GM12872 (cell line): Measurements from ENCODE around the gene ZNF519.

ENCODE experiments used
- CTCF ChIP-seq: IDR thresholded peaks from 3 replicates; pipeline ENCODE4 v1.5.1; 2011; ENCODE audit warnings: low read depth, mild to moderate bottlenecking, low read length, moderate library complexity; ENCODE audit not compliant: insufficient read depth

ZNF519 gene

GRCh38 chr18:14117606-14118005 lies 14.6 kb downstream of the ZNF519 start:
- no peak for TF ChIP-seq CTCF

GRCh38 chr18:14106906-14107305 lies 25.3 kb downstream of the ZNF519 start:
- no peak for TF ChIP-seq CTCF

GRCh38 chr18:14104906-14105748 lies 27.1 kb downstream of the ZNF519 start:
- no peak for TF ChIP-seq CTCF

GRCh38 chr18:14104201-14104600 lies 28.0 kb downstream of the ZNF519 start:
- no peak for TF ChIP-seq CTCF

- no peak for TF ChIP-seq CTCF
These were observed 31.5 kb downstream of the ZNF519 start for GRCh38 chr18:14100503-14101286.

GRCh38 chr18:14098428-14098827 lies 33.8 kb downstream of the ZNF519 start:
- no peak for TF ChIP-seq CTCF

- no peak for TF ChIP-seq CTCF
These were observed 34.5 kb downstream of the ZNF519 start for GRCh38 chr18:14097761-14098160.
